B cell (primary cell): Measurements from ENCODE around the gene BTG2. TPM values are rescaled to one million over a fixed set of nuclear protein-coding genes. Genes with fewer than 3 reads are reported as not detected.

Source experiments
- ATAC-seq: fragments of 200-7000 bp; cut with Tn5 transposase; one replicate; pipeline ENCODE4 v1.10.0; 2021; ENCODE audit warnings: low read depth, mild to moderate bottlenecking, moderate number of reproducible peaks, moderate library complexity
- CTCF ChIA-PET: fragments of 350-600 bp; sonication (Branson Sonifier 250); formaldehyde crosslinking; loops from one replicate; lab custom pipeline; 2021; ENCODE audit warnings: antibody characterized with exemption, inconsistent platforms; lab: Charles Lee
- POLR2A ChIA-PET: fragments of 350-600 bp; sonication (Branson Sonifier 250); formaldehyde crosslinking; loops from one replicate; lab custom pipeline; 2021; ENCODE audit warnings: antibody characterized with exemption; lab: Charles Lee
- DNase-seq: peaks from one replicate; pipeline ENCODE4 v3.0.0; 2013
- H2AFZ ChIP-seq: 2 replicates; pipeline ENCODE4 v1.6.1; 2012; ENCODE audit warnings: mild to moderate bottlenecking, low read depth, low read length; ENCODE audit not compliant: insufficient read depth, poor library complexity, severe bottlenecking
- H3K27ac ChIP-seq, 2 donors: 1 replicate in 1 of 2; 2 replicates in 1 of 2; pipeline ENCODE4 v1.5.1; 2012 to 2013; ENCODE audit warnings: low read length in 2 of 2, mild to moderate bottlenecking in 2 of 2, moderate library complexity in 1 of 2
- H3K27me3 ChIP-seq, 4 experiments: fragments of 200-600 bp in 1 of 4; sonication (generic) in 1 of 4; replicated peaks in 1 of 4; 1 replicate in 2 of 4; 2 replicates in 2 of 4; pipeline versions ENCODE4 v1.6.1 to v1.7.0; 2013 to 2016; ENCODE audit warnings: low read length in 3 of 4, mild to moderate bottlenecking in 2 of 4, mixed read lengths in 1 of 4, moderate library complexity in 1 of 4; ENCODE audit not compliant: insufficient read depth in 4 of 4, control insufficient read depth in 3 of 4; ENCODE audit errors: control extremely low read depth in 1 of 4
- H3K36me3 ChIP-seq, 2 experiments: replicated peaks in 1 of 2; 1 replicate in 1 of 2; 2 replicates in 1 of 2; pipeline versions ENCODE4 v1.6.1 to v1.7.1; 2013; ENCODE audit warnings: low read length in 1 of 2; ENCODE audit not compliant: insufficient read depth in 2 of 2, control insufficient read depth in 1 of 2; ENCODE audit errors: control extremely low read depth in 1 of 2, extremely low read depth in 1 of 2
- H3K4me1 ChIP-seq, 2 donors: fragments of 200-600 bp in 1 of 2; sonication (generic) in 1 of 2; 1 replicate in 1 of 2; 2 replicates in 1 of 2; pipeline versions ENCODE4 v1.5.1 to v1.6.1; 2013 to 2017; ENCODE audit warnings: low read length in 2 of 2; ENCODE audit not compliant: control insufficient read depth in 2 of 2, insufficient read depth in 2 of 2
- H3K4me2 ChIP-seq: replicated peaks from 2 replicates; pipeline ENCODE3; 2012; ENCODE audit warnings: mild to moderate bottlenecking, low read depth, low read length; ENCODE audit not compliant: poor library complexity, severe bottlenecking
- H3K4me3 ChIP-seq, 5 experiments: fragments of 200-600 bp in 1 of 5; sonication (generic) in 1 of 5; 1 replicate in 3 of 5; 2 replicates in 2 of 5; pipeline versions ENCODE4 v1.5.1 to v1.7.0; 2011 to 2016; ENCODE audit warnings: low read length in 4 of 5, mild to moderate bottlenecking in 4 of 5, low read depth in 2 of 5, control low read depth in 1 of 5, moderate library complexity in 1 of 5; ENCODE audit not compliant: insufficient read depth in 1 of 5; ENCODE audit errors: control extremely low read depth in 1 of 5, extremely low read depth in 1 of 5
- H3K79me2 ChIP-seq: fragments of 200-600 bp; sonication (generic); one replicate; pipeline ENCODE4 v1.6.0; 2016; ENCODE audit warnings: low read length; ENCODE audit not compliant: control insufficient read depth, insufficient read depth
- H3K9ac ChIP-seq: fragments of 200-600 bp; sonication (generic); 2 replicates; pipeline ENCODE4 v1.6.1; 2017; ENCODE audit warnings: mild to moderate bottlenecking, low read length, moderate library complexity
- H3K9me3 ChIP-seq, 3 donors: one replicate each; pipeline versions ENCODE4 v1.6.1 to v1.7.1; 2013; ENCODE audit warnings: low read length in 2 of 3; ENCODE audit not compliant: control insufficient read depth in 2 of 3, insufficient read depth in 1 of 3; ENCODE audit errors: control extremely low read depth in 1 of 3
- H4K20me1 ChIP-seq: 2 replicates; pipeline ENCODE4 v1.6.0; 2012; ENCODE audit warnings: mild to moderate bottlenecking, low read length; ENCODE audit not compliant: insufficient read depth, control insufficient read depth, poor library complexity, severe bottlenecking
- H3K27ac Mint-ChIP-seq: one replicate; pipeline ENCODE4 v1.8.0; 2021; ENCODE audit warnings: mixed read lengths
- H3K27me3 Mint-ChIP-seq: one replicate; pipeline ENCODE4 v1.8.0; 2021; ENCODE audit warnings: mixed read lengths
- H3K4me1 Mint-ChIP-seq: one replicate; pipeline ENCODE4 v1.8.0; 2021; ENCODE audit warnings: mixed read lengths
- H3K4me3 Mint-ChIP-seq: one replicate; pipeline ENCODE4 v1.8.0; 2021; ENCODE audit warnings: mixed read lengths
- H3K9me3 Mint-ChIP-seq: one replicate; pipeline ENCODE4 v1.8.0; 2022; ENCODE audit warnings: mixed read lengths; ENCODE audit not compliant: insufficient read depth
- EZH2 ChIP-seq: IDR thresholded peaks from 2 replicates; pipeline ENCODE4 v1.6.1; 2012; ENCODE audit warnings: borderline replicate concordance, low read depth, mild to moderate bottlenecking, moderate library complexity, low read length; ENCODE audit not compliant: insufficient read depth, poor library complexity, severe bottlenecking
- WGBS: methylation state at CpG from one replicate; pipeline ENCODE4 v1.1.5; 2013; ENCODE audit warnings: missing lambda C conversion rate; ENCODE audit not compliant: insufficient coverage; 5-methylcytosine and 5-hydroxymethylcytosine counted together
- intact Hi-C: fragments of 100-400 bp; cut with micrococcal nuclease; formaldehyde crosslinking; loops from one replicate; pipeline ENCODE4 v1.10.0; 2022
- polyA plus RNA-seq: library from polyadenylated mRNA; depleted of rRNA; stranded (reverse); fragments of >200 nt; gene quantifications from 2 replicates; pipeline ENCODE4 v1.2.3, GENCODE V29; 2012
- total RNA-seq, 2 donors: library from RNA; stranded (reverse); fragments of 120-200 nt in 1 of 2; gene quantifications; 1 replicate in 1 of 2; 2 replicates in 1 of 2; pipeline versions ENCODE4 v1.2.3 to v1.2.4, GENCODE V29; 2013 to 2022
- TF ChIP-seq, protein P1 (sequence below): fragments of 200-600 bp; IDR thresholded peaks from one replicate; pipeline ENCODE4 v1.8.0; 2022; ENCODE audit warnings: antibody characterized with exemption, mild to moderate bottlenecking

BTG2 gene
- total and polyA plus RNA-seq, 2 donors (not counting 1 experiment from before 2014, with no cell fraction given) = 508 to 778 TPM

DNA sequence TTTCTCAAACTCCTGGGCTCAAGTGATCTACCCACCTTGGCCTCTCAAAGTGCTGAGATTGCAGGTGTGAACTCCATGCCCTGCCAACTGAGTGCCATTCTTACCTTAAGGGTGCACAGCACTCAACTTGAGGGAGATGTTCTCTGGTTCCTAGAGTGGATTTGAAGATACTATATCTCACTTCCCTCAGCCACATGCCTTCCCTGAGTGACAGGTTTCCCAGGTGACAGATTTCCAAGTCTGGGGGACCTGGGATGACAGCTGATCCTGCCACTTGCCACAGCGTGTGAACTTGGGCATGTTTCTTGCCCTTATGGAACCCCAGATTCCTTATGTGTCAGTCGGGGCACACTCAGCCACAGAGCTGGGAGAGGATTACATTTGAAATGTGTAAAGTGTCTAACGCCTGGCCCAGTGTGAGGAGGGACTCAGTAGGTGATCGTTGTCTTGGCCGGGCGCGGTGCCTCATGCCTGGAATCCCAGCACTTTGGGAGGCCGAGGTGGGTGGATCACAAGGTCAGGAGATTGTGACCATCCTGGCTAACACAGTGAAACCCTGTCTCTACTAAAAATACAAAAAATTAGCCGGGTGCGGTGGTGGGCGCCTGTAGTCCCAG lies 29.6 kb upstream of the BTG2 start:
- Histone ChIP-seq H3K27me3 (no peaks in the 10 kb centered on the region), H3K9ac (no peak overlapping the region), H2AFZ (no peak overlapping the region), H4K20me1 (no peaks in the 10 kb centered on the region), H3K9me3 (no peaks in the 10 kb centered on the region), H3K4me1 (peaks cover 70 to 78% of the 10 kb centered on the region in 2 donors), H3K36me3 (no peaks in the 10 kb centered on the region), H3K4me3 (no peak overlapping the region), H3K4me2 (no peak overlapping the region), H3K79me2 (peaks cover 64% of the 10 kb centered on the region), H3K27ac (no peak overlapping the region)
- ATAC-seq (no peak), DNase-seq (no peak)
- WGBS = 82% methylated on average over 11 of the region's 11 CpGs
- ChIA-PET CTCF (interaction anchor here (0.7 to 37.7 kb wide), 8 partner anchors 9 to 212 kb away, joined by 3 to 1776 read pairs (median 14); partner anchors contain the start of genes BTG2 and FMOD), POLR2A (interaction anchor here (0.8 to 16.0 kb wide), 5 partner anchors 12 to 48 kb away, joined by 10 to 307 read pairs (median 178); partner anchors contain the start of gene BTG2)
- H3K9me3 Mint-ChIP-seq = no peaks in the 10 kb centered on the region
- TF ChIP-seq, protein P1, sequence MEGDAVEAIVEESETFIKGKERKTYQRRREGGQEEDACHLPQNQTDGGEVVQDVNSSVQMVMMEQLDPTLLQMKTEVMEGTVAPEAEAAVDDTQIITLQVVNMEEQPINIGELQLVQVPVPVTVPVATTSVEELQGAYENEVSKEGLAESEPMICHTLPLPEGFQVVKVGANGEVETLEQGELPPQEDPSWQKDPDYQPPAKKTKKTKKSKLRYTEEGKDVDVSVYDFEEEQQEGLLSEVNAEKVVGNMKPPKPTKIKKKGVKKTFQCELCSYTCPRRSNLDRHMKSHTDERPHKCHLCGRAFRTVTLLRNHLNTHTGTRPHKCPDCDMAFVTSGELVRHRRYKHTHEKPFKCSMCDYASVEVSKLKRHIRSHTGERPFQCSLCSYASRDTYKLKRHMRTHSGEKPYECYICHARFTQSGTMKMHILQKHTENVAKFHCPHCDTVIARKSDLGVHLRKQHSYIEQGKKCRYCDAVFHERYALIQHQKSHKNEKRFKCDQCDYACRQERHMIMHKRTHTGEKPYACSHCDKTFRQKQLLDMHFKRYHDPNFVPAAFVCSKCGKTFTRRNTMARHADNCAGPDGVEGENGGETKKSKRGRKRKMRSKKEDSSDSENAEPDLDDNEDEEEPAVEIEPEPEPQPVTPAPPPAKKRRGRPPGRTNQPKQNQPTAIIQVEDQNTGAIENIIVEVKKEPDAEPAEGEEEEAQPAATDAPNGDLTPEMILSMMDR = no peak
- TF ChIP-seq EZH2 = no peak
- H3K4me1 Mint-ChIP-seq = peaks cover 79% of the 10 kb centered on the region
- no peaks in the 10 kb centered on the region for H3K27me3 Mint-ChIP-seq
- intact Hi-C loops = no loop called here
- peak overlapping the region; percentile 63 for H3K27ac Mint-ChIP-seq
- peak overlapping the region; percentile 86 for H3K4me3 Mint-ChIP-seq

DNA sequence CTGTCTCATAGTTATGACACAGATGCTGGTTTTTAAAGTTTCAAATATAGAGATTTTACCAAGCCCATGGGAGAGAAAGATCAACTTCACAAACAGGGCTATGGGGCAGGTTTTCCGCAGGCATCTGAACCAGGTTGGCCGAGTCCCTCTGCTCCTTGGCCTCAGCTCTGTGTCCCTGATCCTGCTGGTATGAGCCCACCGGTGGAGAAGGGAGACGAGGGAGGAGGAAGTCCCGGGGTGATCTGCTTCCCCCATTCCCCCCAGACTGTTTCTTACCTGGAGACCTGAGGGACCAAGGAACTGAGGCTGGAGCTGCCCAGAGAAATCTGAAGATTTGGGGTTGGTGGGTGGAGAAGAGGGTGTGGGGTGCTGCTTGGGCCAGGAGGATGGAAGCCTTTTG lies 28.9 kb upstream of the BTG2 start:
- Histone ChIP-seq H3K4me2 (no peak overlapping the region), H3K27me3 (no peaks in the 10 kb centered on the region), H2AFZ (no peak overlapping the region), H3K9ac (no peak overlapping the region), H4K20me1 (no peaks in the 10 kb centered on the region), H3K4me3 (no peak overlapping the region), H3K27ac (no peak overlapping the region), H3K4me1 (peaks cover 64 to 72% of the 10 kb centered on the region in 2 donors), H3K79me2 (peaks cover 61% of the 10 kb centered on the region), H3K9me3 (no peaks in the 10 kb centered on the region), H3K36me3 (no peaks in the 10 kb centered on the region)
- intact Hi-C loops = no loop called here
- Mint-ChIP-seq H3K27me3 (no peaks in the 10 kb centered on the region), H3K4me1 (peaks cover 75% of the 10 kb centered on the region), H3K4me3 (no peak overlapping the region), H3K9me3 (no peaks in the 10 kb centered on the region), H3K27ac (no peak overlapping the region)
- CTCF ChIA-PET = interaction anchor here (0.7 to 37.7 kb wide), 8 partner anchors 9 to 86 kb away, joined by 4 to 1776 read pairs (median 14); partner anchors contain the start of genes BTG2 and FMOD
- TF ChIP-seq, protein P1 = no peak
- TF ChIP-seq EZH2 = no peak
- DNase-seq (peak; percentile 4), ATAC-seq (no peak)
- WGBS = 93% methylated on average over 3 of the region's 5 CpGs
- POLR2A ChIA-PET = interaction anchor here (0.8 to 16.0 kb wide), 4 partner anchors 12 to 48 kb away, joined by 10 to 307 read pairs (median 223); partner anchors contain the start of gene BTG2
